ENCODE measurements around the gene BARHL1.

DNA sequence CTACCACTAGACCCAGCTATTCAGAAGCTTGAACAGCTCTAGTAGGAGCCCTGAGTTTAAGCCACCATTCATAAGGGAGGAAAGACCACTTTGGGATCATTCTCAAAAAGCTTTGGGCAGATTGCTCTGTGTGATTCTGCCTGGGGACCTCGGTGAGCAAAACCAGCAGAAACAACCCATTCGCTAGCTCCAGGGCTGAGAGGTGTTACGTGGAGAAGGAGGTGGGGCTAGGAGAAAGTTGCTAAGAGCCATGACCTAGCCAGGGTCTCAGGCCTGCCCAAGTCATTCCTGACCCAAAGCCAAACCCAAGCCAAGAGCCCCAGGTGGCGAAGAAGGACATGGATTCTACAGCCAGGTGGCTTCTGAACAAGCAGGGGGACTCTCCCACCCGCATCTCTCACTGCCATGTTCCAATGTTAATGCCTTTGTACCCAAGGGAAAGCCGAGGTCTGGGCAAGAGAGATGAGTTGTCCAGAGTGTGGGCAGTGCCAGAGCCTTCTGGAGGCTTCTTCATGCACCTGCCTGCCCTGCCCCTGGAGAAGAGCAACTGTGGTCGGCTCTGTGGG, 4.0 kb upstream of the BARHL1 start:
- TF ChIP-seq CTCF (IDR thresholded peaks at IDR 0.05; ENCODE audit: insufficient read depth, low read length, poor library complexity, severe bottlenecking) (no peak), EZH2phosphoT487 (conservative IDR thresholded peaks at IDR 0.05; ENCODE audit: low read length) (no peak)

All from SU-DHL-6 (cell line).